ENCODE results near the gene TELO2. TPM values are rescaled to one million over a fixed set of nuclear protein-coding genes. Genes with fewer than 3 reads are reported as not detected.
"Not testable (repeated sequence)": the region's sequence is repeated elsewhere in the genome, so short reads cannot be mapped to it uniquely, and the experiment has no call there.

TELO2 gene
- total RNA-seq, 1 donor from 2014 or later = 77.2 TPM

DNA sequence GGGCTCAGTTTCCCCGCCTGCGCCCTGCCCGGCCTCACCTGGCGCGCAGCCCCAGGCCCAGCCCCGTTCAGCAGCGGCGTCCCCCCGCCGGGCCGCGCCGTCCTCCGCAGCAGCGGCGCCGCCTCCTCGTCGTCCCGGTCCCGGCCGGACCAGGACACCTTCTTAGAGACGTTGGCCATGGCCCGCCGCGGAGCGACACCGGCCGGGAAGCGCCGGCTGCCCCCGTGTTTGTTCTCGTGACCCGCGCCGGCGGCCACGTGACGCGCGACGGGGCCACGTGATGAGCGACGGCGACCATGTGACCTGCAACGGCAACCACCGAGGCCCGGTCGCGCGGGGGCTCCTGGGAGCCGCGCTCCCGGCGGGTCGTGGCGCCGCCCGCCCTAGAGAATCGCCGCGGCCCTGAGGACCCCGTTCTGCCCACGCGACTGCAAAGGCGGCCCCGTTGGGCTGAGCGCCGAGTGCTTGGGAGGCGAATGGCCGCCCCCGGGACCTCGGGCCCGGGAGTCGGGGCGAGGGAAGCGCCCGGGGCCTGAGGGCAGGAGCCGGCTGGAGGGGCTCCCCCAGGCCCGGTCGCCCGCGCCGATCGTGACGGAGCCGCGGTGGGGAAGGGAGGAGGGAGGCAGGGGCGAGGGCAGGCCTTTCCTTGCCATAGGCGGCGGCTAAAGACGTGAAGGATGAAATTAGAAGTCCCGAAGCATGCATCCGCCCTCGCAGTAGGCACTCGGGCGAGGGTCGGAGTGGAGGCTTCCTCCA, 18.2 kb upstream of the TELO2 start, which contains the start of gene CLCN7:
CLCN7 (minus strand) TSS at position 233 of the 756 bp plus-strand sequence; CDS start at position 179, 54 bp downstream.
- peak; percentile 80 for DNase-seq (ENCODE audit: low spot score, unreplicated experiment)
- Mint-ChIP-seq H3K27ac (peak within 1 kb of the TSS; percentile 88), H3K36me3 (ENCODE audit: insufficient read depth) (peaks cover 2% of the 10 kb centered on the region), H3K4me1 (ENCODE audit: low read depth) (peaks cover 8% of the 10 kb centered on the region), H3K4me3 (ENCODE audit: low read depth) (peak within 1 kb of the TSS; percentile 76), H3K27me3 (peaks cover 3% of the 10 kb centered on the region), H3K9me3 (ENCODE audit: low read depth) (no peaks in the 10 kb centered on the region)
- TF ChIP-seq, protein P1, sequence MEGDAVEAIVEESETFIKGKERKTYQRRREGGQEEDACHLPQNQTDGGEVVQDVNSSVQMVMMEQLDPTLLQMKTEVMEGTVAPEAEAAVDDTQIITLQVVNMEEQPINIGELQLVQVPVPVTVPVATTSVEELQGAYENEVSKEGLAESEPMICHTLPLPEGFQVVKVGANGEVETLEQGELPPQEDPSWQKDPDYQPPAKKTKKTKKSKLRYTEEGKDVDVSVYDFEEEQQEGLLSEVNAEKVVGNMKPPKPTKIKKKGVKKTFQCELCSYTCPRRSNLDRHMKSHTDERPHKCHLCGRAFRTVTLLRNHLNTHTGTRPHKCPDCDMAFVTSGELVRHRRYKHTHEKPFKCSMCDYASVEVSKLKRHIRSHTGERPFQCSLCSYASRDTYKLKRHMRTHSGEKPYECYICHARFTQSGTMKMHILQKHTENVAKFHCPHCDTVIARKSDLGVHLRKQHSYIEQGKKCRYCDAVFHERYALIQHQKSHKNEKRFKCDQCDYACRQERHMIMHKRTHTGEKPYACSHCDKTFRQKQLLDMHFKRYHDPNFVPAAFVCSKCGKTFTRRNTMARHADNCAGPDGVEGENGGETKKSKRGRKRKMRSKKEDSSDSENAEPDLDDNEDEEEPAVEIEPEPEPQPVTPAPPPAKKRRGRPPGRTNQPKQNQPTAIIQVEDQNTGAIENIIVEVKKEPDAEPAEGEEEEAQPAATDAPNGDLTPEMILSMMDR (IDR thresholded peaks at IDR 0.05; ENCODE audit: unreplicated experiment) = no peak

DNA sequence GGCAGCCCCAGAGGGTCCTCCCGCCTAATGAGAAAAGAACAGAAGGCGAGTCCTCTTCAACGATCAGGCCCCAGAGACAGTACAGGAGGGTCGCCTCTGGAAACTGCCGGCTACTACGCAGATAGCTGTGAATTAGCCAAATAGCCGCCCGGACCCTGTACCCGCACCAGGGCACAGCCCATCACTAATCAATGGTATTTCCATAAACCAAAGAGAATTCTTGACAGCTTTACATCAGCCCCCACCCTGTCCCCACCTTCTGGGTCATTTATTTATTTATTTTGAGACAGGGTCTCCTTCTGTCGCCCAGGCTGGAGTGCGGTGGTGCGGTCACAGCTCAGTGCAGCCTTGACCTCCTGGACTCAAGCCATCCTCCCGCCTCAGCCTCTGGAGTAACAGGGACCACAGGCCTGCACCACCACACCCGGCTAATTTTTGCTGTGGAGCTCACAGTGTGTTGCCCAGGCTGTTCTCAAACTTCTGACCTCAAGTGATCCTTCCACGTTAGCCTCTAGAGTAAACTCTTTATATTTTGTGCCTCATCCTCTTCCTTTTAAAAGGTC, 17.5 kb upstream of the TELO2 start:
- DNase-seq (ENCODE audit: low spot score, unreplicated experiment) = no peak
- TF ChIP-seq, protein P1 (IDR thresholded peaks at IDR 0.05; ENCODE audit: unreplicated experiment) = no peak
- Mint-ChIP-seq H3K4me3 (ENCODE audit: low read depth) (peak overlapping the region; percentile 70), H3K36me3 (ENCODE audit: insufficient read depth) (peaks cover 2% of the 10 kb centered on the region), H3K9me3 (ENCODE audit: low read depth) (no peaks in the 10 kb centered on the region), H3K27ac (peak overlapping the region; percentile 88), H3K27me3 (peaks cover 3% of the 10 kb centered on the region), H3K4me1 (ENCODE audit: low read depth) (peaks cover 8% of the 10 kb centered on the region)

DNA sequence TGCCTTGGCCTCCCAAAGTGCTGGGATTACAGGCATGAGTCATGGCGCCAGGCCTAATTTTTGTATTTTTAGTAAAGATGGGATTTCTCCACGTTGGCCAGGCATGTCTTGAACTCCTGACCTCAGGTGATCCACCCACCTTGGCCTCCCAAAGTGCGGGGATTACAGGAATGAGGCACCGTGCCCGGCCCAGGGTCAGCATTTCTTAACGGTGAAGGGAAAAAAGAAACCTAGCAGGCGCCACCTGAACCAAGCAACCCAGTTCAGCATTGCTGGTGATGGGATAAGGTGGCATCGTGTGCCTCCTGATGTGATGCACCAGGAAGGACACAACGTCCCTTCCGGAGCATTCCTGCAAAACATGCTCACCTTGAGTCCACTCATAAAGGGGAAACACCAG, 16.1 kb upstream of the TELO2 start:
- DNase-seq (ENCODE audit: low spot score, unreplicated experiment) = no peak
- Mint-ChIP-seq H3K36me3 (ENCODE audit: insufficient read depth) (peaks cover 2% of the 10 kb centered on the region), H3K27me3 (peaks cover 16% of the 10 kb centered on the region), H3K4me3 (ENCODE audit: low read depth) (no peak overlapping the region), H3K27ac (no peak overlapping the region), H3K9me3 (ENCODE audit: low read depth) (no peaks in the 10 kb centered on the region), H3K4me1 (ENCODE audit: low read depth) (peaks cover 8% of the 10 kb centered on the region)
- TF ChIP-seq, protein P1 (IDR thresholded peaks at IDR 0.05; ENCODE audit: unreplicated experiment) = no peak

DNA sequence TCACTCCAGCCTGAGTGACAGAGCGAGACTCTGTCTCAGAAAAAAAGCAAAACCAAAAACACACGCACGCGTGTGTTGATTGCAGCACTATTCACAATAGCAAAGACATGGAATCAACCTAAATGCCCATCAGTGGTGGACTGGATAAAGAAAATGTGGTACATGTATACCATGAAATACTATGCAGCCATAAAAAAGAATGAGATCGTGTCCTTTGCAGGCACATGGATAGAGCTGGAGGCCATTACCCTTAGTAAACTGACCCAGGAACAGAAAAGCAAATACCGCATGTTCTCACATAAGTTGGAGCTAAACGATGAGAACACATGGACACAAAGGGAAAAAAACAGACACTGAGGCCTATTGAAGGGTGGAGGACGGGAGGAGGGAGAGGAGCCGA, 14.2 kb upstream of the TELO2 start:
- DNase-seq (ENCODE audit: low spot score, unreplicated experiment); H3K36me3 Mint-ChIP-seq (ENCODE audit: insufficient read depth); H3K4me3 Mint-ChIP-seq (ENCODE audit: low read depth); H3K9me3 Mint-ChIP-seq (ENCODE audit: low read depth); H3K27ac Mint-ChIP-seq; H3K4me1 Mint-ChIP-seq (ENCODE audit: low read depth): not testable (repeated sequence)
- peaks cover 24% of the 10 kb centered on the region for H3K27me3 Mint-ChIP-seq

DNA sequence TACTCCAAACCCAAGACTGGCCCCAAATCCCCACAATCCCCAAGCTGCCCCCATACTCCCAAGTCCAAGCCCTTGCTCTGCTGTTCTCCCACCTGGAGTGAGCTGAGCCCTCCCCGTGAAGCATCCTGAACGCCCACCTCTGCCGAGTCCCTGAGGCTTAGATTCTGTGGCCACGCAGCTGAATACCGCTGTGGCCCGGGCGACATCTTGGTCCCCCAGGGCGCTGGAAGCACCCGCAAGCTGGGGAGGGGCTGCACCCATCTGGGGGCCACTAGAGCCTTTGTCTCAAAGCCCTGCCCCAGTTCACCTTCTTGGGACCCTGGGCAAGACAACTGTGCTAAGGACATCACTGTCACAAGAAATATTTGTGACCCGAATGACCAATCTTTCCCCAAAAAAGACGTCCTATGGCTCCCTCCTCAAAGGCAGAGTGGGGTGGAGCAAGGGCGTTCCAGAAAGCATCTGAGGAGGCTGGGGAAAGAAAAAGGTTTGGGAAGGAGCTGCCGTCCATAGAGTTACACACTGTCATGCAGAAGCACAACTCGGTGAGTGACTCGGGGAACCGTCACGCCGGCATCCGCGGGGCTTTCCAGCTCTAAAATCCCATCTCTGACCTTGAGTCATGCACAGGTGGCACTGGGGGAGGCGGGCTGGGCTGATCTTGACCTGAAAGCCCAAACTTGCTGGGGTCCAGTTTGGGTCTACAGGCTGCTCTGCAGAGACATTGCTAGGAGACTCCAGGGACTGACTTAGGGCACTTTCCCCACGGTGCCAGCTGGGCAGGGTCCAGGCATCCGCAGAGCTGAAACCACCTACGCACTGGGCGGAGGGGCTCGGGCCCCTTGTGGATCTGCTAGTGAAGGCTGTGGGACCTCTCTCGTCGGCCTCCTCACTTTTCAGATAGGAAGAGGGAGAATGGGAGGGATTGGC, 11.0 kb upstream of the TELO2 start:
- no peak for DNase-seq (ENCODE audit: low spot score, unreplicated experiment)
- H3K27ac Mint-ChIP-seq = no peak overlapping the region
- H3K9me3 Mint-ChIP-seq (ENCODE audit: low read depth) = no peaks in the 10 kb centered on the region
- H3K4me1 Mint-ChIP-seq (ENCODE audit: low read depth) = no peaks in the 10 kb centered on the region
- peaks cover 30% of the 10 kb centered on the region for H3K27me3 Mint-ChIP-seq
- H3K36me3 Mint-ChIP-seq (ENCODE audit: insufficient read depth) = peaks cover 2% of the 10 kb centered on the region
- H3K4me3 Mint-ChIP-seq (ENCODE audit: low read depth) = no peak overlapping the region
- TF ChIP-seq, protein P1 (IDR thresholded peaks at IDR 0.05; ENCODE audit: unreplicated experiment) = no peak

All from progenitor cell of endocrine pancreas (in vitro differentiated cells).